ENCODE measurements around the gene SUV39H1. TPM values are rescaled to one million over a fixed set of nuclear protein-coding genes. Genes with fewer than 3 reads are reported as not detected.

Gene SUV39H1
- total and polyA plus RNA-seq, 2 donors from 2014 or later = 2.8 to 5.0 TPM

DNA sequence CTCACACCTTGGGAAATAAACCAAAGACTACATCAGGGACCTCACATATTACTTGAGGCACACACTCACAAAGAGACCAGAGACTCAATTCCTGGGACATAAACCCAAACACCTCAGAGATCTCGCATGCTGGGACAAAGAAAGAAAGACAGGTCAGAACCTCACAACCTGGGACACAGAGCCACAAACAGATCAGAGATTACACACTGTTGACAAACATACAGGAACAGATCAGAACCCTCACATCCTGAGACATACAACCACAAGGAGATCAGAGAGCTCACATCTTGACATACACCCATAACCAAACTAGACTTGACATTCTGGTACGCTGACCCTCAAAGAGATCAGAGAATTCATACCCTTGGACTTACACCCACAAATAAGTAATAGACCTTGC, 17.3 kb downstream of the SUV39H1 start:
- Histone ChIP-seq H3K9ac (ENCODE audit: low read length in 3 of 3) (no peak overlapping the region), H3K27me3 (ENCODE audit: control insufficient read depth, insufficient read depth, low read length) (no peaks in the 10 kb centered on the region), H3K36me3 (ENCODE audit: control insufficient read depth in 2 of 3, insufficient read depth in 3 of 3, low read length in 3 of 3) (no peaks in the 10 kb centered on the region), H3K9me3 (ENCODE audit: control insufficient read depth in 2 of 3, insufficient read depth in 1 of 3, low read length in 3 of 3) (no peaks in the 10 kb centered on the region), H3K27ac (ENCODE audit: low read depth in 2 of 2, low read length in 2 of 2) (no peak overlapping the region), H3K4me1 (ENCODE audit: control insufficient read depth in 2 of 3, insufficient read depth in 2 of 3, low read depth in 1 of 3, low read length in 3 of 3) (peaks cover 0 to 9% (median 0%) of the 10 kb centered on the region in 3 donors), H3K4me3 (ENCODE audit: low read length in 3 of 3) (no peak overlapping the region)
- intact Hi-C loops (cut with DNase I) = no loop called here
- no peak for FAIRE-seq
- TF ChIP-seq, protein P1, sequence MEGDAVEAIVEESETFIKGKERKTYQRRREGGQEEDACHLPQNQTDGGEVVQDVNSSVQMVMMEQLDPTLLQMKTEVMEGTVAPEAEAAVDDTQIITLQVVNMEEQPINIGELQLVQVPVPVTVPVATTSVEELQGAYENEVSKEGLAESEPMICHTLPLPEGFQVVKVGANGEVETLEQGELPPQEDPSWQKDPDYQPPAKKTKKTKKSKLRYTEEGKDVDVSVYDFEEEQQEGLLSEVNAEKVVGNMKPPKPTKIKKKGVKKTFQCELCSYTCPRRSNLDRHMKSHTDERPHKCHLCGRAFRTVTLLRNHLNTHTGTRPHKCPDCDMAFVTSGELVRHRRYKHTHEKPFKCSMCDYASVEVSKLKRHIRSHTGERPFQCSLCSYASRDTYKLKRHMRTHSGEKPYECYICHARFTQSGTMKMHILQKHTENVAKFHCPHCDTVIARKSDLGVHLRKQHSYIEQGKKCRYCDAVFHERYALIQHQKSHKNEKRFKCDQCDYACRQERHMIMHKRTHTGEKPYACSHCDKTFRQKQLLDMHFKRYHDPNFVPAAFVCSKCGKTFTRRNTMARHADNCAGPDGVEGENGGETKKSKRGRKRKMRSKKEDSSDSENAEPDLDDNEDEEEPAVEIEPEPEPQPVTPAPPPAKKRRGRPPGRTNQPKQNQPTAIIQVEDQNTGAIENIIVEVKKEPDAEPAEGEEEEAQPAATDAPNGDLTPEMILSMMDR (IDR thresholded peaks at IDR 0.05; ENCODE audit: borderline replicate concordance, extremely low read depth, insufficient read depth) = no peak
- no peak for DNase-seq

DNA sequence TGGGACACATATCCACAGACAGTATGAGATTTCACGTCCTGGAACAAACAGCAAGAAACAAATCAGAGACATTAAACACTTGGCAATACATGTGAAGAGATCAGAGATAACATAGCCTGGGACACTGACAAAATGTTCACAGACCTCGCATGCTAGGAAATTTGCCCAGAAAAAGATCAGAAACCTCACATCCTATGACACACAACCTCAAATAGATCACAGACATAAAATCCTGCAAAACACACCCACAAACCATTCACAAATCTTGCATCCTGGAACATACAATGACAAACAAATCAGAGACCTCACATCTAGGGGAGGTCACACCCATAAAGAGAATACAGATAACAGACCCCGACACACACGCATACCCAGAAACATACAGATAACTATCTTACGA, 18.0 kb downstream of the SUV39H1 start:
- Histone ChIP-seq H3K9me3 (ENCODE audit: control insufficient read depth in 2 of 3, insufficient read depth in 1 of 3, low read length in 3 of 3) (no peaks in the 10 kb centered on the region), H3K36me3 (ENCODE audit: control insufficient read depth in 2 of 3, insufficient read depth in 3 of 3, low read length in 3 of 3) (no peaks in the 10 kb centered on the region), H3K4me3 (ENCODE audit: low read length in 3 of 3) (no peak overlapping the region), H3K9ac (ENCODE audit: low read length in 3 of 3) (no peak overlapping the region), H3K27ac (ENCODE audit: low read depth in 2 of 2, low read length in 2 of 2) (no peak overlapping the region), H3K4me1 (ENCODE audit: control insufficient read depth in 2 of 3, insufficient read depth in 2 of 3, low read depth in 1 of 3, low read length in 3 of 3) (peaks cover 0 to 9% (median 0%) of the 10 kb centered on the region in 3 donors), H3K27me3 (ENCODE audit: control insufficient read depth, insufficient read depth, low read length) (no peaks in the 10 kb centered on the region)
- no peak for FAIRE-seq
- TF ChIP-seq, protein P1 (IDR thresholded peaks at IDR 0.05; ENCODE audit: borderline replicate concordance, extremely low read depth, insufficient read depth) = no peak
- intact Hi-C loops (cut with DNase I) = no loop called here
- no peak for DNase-seq

DNA sequence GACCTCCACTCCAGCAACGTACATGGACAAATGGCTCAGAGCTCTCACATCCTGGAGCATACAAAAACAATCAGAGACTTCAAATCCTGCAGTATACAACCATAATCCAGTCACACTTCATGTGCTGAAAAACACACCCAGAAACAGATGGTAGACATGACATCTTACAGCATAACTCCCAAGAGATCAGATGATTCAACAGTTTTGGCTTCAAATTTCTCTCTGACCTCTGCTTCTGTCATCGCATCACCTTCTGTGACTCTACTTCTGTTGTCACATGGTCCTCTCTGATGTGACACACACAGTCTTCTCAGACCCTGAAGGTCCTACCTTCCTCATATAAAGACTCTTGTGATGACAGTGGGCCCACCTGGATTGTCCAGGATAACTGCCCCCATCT, 18.5 kb downstream of the SUV39H1 start:
- intact Hi-C loops (cut with DNase I) = no loop called here
- FAIRE-seq = no peak
- no peaks in the 10 kb centered on the region for H3K36me3 ChIP-seq (ENCODE audit: control insufficient read depth in 2 of 3, insufficient read depth in 3 of 3, low read length in 3 of 3)
- DNase-seq = no peak
- no peaks in the 10 kb centered on the region for H3K27me3 ChIP-seq (ENCODE audit: control insufficient read depth, insufficient read depth, low read length)
- H3K4me3 ChIP-seq (ENCODE audit: low read length in 3 of 3) = no peak overlapping the region
- peaks cover 0 to 9% (median 0%) of the 10 kb centered on the region in 3 donors for H3K4me1 ChIP-seq (ENCODE audit: control insufficient read depth in 2 of 3, insufficient read depth in 2 of 3, low read depth in 1 of 3, low read length in 3 of 3)
- TF ChIP-seq, protein P1 (IDR thresholded peaks at IDR 0.05; ENCODE audit: borderline replicate concordance, extremely low read depth, insufficient read depth) = no peak
- no peaks in the 10 kb centered on the region for H3K9me3 ChIP-seq (ENCODE audit: control insufficient read depth in 2 of 3, insufficient read depth in 1 of 3, low read length in 3 of 3)
- H3K9ac ChIP-seq (ENCODE audit: low read length in 3 of 3) = no peak overlapping the region
- no peak overlapping the region for H3K27ac ChIP-seq (ENCODE audit: low read depth in 2 of 2, low read length in 2 of 2)

DNA sequence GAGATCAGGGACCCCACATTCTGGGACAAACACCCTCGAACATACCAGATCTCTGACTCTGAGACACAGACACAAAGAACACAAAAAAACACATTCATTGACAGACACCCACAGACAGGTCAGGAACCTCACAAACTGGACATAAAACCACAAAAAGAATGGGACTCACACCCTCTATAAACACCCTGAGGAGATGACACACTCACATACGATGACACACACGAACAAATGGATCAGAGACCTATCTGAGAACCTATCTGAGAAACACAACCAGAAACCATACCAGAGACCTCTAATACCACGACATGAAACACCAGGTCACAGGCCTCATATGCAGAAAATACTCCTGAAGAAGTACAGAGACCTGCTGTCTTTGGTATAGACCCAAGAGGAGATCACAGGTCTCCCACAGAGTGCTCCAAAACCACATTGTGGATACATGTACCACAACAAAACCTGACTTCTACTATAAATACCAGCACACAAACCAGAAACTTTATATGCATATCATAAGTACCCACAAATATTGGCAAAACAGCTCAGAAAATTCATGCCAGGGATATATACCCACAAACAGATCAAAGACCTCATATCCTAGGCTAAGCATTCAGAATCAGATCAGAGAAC, 19.5 kb downstream of the SUV39H1 start:
- FAIRE-seq (no peak), DNase-seq (no peak)
- intact Hi-C loops (cut with DNase I) = no loop called here
- no peak overlapping the region for H3K9ac ChIP-seq (ENCODE audit: low read length in 3 of 3)
- H3K9me3 ChIP-seq (ENCODE audit: control insufficient read depth in 2 of 3, insufficient read depth in 1 of 3, low read length in 3 of 3) = no peaks in the 10 kb centered on the region
- H3K4me1 ChIP-seq (ENCODE audit: control insufficient read depth in 2 of 3, insufficient read depth in 2 of 3, low read depth in 1 of 3, low read length in 3 of 3) = peaks cover 0 to 9% (median 0%) of the 10 kb centered on the region in 3 donors
- H3K4me3 ChIP-seq (ENCODE audit: low read length in 3 of 3) = no peak overlapping the region
- no peaks in the 10 kb centered on the region for H3K27me3 ChIP-seq (ENCODE audit: control insufficient read depth, insufficient read depth, low read length)
- H3K36me3 ChIP-seq (ENCODE audit: control insufficient read depth in 2 of 3, insufficient read depth in 3 of 3, low read length in 3 of 3) = no peaks in the 10 kb centered on the region
- H3K27ac ChIP-seq (ENCODE audit: low read depth in 2 of 2, low read length in 2 of 2) = no peak overlapping the region
- TF ChIP-seq, protein P1 (IDR thresholded peaks at IDR 0.05; ENCODE audit: borderline replicate concordance, extremely low read depth, insufficient read depth) = no peak
